GM18907 (cell line): ENCODE measurements around the gene DBT.
A peak's percentile ranks its signal among the peaks of the same experiment; 100 is the strongest.
"Not testable (repeated sequence)": the region's sequence is repeated elsewhere in the genome, so short reads cannot be mapped to it uniquely, and the experiment has no call there.

Experiments
- ATAC-seq: cut with Tn5 transposase; IDR thresholded peaks from one replicate; pipeline ENCODE4 v1.9.1; 2021; ENCODE audit warnings: mild to moderate bottlenecking, moderate library complexity; ENCODE audit not compliant: unreplicated experiment

The DBT gene

DNA sequence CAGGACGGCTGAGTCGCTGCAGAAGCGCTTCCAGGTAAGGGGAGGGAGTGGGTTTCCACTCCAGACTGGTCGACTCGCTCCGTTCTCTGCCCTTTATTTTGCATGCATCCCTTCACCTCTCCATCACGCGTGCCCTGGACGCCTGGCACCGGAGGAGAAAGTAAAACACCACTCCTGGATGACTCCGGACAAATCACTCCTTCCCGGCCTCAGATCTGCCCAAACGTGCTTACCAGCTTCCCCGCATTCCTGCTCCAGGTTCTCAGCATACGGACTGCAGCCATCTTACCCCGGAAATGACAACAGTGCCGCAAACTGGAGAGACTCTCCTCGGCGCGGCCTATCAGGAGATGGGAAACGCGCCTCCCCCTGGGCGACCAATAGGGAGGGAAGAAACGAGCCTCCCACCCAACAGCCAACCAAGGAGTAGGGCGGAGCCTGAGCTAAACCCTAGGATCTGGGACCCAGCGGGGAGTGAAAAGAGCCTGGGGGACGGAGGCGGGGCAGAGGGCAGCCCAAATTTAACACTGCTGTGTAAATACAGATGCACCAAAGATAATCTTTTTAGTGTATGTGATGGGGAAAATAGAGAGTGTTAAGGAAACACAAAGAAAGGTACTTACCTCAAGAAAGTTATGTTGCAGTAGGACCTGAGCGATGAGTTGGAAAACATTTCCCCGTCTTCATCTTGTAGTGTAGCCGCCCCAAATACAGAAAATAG, at the start of gene DBT:
DBT (minus strand) TSS at position 298 of the 721 bp plus-strand sequence; CDS start at position 284, 14 bp downstream.
- ATAC-seq, result peak; percentile 100

DNA sequence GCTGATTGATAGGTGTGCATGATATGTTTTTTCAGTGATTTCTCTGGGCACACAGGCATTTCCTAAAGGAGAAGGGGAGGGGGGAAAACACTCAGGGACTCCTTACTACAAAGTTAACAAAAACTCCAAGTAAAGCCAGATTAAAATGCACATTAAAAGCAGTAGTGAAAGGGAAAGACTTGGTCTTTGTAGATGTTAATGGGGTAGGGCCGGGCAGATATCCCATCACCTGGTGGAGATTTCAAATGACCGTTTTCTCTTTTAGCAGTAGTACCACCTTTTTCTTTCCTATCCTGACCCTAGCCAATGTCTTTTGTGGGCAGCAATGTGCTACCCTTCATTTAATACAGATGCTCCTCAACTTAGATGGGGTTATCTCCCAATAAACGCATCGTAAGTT, 48.9 kb upstream of the DBT start:
- ATAC-seq, result no peak

DNA sequence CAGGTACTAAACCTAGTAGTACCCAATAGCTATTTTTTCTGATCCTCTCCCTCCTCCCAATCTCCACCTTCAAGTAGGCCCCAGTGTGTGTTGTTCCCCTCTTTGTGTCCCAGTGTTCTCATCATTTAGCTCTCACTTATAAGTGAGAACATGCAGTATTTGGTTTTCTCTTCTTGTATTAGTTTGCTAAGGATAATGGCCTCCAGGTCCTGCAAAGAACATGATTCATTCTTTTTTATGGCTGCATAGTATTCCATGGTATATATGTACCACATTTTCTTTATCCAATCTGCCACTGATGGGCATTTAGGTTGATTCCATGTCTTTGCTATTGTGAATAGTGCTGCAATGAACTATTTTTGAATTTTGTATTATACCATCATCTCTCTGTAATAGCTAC, 47.4 kb upstream of the DBT start:
- ATAC-seq, result not testable (repeated sequence)

DNA sequence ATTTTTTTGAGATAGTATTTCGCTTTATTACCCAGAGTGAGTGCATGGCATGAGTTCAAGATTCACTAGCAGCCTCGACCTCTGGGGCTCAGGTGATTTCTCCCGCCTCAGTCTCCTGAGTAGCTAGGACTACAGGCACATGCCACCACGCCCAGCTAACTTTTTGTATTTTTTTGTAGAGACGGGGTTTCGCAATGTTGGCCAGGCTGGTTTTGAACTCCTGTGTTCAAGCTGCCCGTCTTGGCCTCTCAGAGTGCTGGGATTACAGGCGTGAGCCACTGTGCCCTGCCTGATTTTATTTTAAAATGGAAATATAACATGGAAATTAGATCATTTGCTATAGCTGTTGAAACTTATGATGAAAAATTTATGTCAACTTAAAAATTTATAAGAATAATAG, 46.5 kb upstream of the DBT start:
- ATAC-seq, result no peak

DNA sequence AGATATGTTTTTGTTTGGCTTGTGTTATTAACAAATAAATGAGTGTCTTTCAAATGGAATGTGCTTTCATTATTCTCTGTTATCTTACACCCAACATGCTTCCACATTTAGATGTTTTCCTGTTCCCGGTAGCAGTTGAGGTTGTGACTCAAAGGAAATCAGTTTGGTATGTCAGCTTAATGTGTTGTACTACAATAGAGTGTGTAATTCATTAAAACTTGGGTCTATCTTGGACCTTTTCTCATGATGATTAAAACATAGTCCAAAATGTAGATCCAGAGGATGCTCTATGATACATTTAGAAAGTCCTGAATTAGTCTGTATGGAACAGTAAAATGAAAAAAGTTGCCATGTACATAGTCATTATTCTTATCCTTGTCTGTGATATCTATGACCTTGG, 43.1 kb upstream of the DBT start:
- no peak for ATAC-seq

DNA sequence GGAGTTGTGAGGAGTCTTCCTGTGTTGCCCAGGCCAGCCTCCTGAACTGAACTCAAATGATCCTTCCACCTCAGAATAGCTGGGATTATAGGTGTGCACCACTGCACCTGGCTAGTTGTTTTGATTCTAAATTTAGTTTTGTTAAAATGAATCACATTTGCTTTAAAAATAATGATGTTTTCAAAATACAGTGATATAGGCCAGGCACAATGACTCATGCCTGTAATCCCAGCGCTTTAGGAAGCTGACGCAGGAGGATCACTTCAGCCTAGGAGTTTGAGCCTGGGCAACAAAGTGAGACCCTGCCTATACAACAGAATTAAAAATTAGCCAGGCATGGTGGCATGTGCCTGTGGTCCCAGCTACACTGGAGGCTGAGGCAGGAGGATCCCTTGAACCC, 40.7 kb upstream of the DBT start:
- no peak for ATAC-seq

DNA sequence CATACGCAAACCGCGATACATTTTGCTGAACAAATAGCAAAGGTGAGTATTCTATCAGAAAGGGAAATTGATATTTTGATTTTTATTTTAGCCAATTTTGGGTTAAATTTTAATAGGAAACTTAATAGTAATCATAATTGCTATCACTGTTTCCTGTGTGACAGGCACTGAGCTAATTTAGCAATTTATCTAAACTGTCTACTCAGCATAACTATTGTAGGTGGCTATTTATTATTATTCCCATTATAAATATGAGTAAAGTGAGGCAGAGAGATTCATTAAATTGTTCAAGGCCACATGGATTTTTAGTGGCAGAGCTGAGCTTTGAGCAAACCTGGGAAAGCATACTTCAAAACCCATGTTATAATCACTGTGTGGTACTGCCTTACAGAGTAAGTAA, 37.5 kb upstream of the DBT start:
- no peak for ATAC-seq

DNA sequence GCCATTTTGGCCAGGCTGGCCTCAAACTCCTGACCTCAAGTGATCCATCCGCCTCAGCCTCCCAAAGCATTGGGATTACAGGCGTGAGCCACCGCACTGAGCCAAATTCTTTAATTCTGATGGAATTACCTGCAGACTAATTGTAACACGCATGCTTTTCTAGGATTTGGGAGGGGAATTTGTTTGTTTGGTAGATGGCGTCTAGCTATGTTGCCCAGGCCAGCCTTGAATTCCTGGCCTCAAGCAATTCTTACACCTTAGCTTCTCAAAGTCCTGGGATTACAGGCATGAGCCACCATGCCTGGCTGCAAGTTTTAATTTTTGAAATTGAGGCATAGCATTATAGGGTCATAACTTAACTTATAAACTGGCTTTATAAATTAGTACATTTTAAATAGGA, 35.0 kb upstream of the DBT start:
- no peak for ATAC-seq

DNA sequence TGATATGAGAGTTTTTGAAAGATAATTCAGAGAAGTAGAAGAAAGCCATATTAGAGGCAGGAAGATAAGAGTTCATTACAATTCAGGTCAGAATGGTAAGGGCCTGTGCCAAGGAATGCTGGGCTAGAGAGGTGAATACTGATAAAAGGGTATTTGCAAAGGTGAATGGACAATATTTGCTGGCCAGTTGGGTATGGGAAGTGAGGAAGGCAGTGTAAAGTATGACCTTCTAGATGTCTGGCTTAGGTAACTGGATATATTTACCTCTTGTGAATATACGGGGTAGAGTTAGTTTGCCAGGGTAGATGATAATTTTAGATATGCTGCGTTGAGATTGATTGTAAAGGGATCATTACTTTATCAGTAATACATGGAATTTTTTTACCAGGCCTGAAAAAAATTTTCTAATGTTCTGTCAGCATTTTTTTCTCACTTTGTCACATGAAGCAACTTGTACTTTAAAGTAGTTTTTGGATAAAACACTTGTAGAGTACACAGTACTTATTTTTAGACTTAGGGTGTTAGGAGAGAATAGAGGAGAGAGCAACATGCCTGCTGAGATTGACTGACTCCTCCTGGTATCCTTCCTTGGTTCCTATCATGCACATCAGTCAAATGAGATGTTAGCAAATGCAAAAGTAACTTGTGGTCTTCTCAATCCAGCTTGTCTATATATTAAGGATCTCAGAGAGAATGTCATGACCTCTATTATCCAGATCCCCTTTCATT, 30.5 kb upstream of the DBT start:
- ATAC-seq, result no peak

DNA sequence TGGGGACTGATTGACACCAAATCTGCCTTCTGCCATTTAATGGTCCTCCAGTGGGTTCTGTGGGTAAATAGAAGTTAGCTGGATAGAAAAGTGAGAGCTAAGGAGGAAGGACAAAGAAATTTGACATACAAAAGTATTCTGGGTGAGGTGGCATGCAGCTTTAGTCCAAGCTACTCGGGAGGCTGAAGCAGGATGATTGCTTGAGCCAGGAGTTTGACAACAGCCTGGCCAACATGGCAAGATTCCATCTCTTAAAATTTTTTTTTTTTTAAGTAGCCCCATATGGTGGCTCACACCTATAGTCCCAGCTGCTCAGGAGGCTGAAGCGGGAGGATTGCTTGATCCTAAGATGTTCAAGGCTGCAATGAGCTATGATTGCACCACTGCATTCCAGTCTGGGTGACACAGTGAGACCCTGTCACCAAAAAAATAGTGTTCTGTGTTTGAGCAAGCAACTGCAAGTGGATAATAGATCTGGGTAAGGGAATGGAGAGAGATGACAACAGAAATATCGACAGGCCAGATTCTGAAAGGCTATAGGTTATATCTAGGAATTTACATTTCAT, 29.8 kb upstream of the DBT start:
- ATAC-seq, result no peak

DNA sequence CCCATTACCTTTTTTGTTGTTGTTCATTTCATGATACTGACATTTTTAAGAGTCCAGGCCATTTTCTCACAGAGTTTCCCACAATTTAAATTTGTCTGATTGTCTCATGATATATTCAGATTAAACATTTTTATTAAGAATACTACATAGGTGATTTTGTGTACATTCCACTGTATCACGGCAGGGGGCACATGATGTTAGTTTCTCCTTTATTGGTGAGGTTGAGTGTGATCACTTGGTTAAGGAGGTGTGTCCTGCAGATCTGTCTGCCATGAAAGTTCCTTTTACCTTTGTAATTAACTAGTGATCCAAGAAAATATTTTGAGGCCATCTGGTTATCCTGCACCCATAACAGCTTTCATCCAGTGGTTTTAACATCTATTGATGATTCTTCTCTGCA, 28.2 kb upstream of the DBT start:
- ATAC-seq, result no peak

DNA sequence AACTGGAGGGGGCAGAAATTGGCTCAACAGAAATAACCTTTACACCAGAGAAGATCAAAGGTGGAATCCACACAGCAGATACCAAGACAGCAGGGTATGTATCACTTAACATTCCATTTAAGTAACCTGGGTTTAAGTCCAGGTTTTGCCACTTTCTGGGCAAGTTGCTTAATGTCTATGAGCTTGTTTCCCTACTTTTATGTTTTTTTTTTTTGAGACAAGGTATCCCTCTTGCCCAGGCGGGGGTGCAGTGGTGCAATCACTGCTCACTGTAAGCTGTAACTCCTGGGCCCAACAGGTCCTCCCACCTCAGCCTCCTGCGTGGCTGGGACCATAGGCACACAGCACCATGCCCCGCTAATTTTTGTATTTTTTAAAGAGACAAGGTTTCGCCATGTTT, 18.6 kb upstream of the DBT start:
- ATAC-seq, result no peak

DNA sequence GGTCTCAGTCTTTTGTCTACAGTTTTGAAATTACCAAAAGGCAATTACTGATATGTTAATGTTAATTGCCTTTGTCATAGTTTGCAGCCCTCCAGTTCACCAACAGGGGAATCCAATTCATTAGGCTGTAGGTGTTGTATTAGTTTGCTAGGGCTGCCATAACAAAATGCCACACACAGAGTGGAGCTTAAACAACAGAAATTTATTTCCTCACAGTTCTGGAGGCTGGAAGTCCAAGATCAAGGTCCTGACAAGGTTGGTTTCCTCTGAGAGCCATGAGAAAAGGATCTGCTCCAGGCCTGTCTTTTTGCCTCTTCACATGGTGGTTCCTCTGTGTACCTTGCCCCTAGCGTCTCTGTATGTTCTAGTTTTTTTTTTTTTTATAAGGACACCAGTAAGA, 17.6 kb upstream of the DBT start:
- no peak for ATAC-seq

DNA sequence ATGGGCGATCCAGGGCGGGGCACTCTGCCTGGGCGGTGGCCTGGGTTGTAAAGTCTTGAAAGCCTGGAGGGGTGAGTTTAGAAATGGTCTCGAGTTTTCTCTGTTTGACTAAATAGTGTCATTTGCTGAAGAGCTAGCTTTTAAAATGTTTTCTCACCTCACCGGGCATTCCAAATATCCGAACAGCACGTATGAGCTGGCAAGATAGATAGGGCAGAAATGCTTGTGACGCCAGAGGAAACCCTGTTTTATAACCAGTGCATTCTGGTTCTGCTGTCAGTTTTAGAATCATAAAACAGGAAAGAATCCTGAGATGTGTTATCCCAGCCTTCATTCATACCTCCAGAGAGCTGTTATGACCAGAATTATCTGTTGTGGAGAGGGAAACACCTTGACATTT, 17.1 kb upstream of the DBT start:
- ATAC-seq, result peak; percentile 25

DNA sequence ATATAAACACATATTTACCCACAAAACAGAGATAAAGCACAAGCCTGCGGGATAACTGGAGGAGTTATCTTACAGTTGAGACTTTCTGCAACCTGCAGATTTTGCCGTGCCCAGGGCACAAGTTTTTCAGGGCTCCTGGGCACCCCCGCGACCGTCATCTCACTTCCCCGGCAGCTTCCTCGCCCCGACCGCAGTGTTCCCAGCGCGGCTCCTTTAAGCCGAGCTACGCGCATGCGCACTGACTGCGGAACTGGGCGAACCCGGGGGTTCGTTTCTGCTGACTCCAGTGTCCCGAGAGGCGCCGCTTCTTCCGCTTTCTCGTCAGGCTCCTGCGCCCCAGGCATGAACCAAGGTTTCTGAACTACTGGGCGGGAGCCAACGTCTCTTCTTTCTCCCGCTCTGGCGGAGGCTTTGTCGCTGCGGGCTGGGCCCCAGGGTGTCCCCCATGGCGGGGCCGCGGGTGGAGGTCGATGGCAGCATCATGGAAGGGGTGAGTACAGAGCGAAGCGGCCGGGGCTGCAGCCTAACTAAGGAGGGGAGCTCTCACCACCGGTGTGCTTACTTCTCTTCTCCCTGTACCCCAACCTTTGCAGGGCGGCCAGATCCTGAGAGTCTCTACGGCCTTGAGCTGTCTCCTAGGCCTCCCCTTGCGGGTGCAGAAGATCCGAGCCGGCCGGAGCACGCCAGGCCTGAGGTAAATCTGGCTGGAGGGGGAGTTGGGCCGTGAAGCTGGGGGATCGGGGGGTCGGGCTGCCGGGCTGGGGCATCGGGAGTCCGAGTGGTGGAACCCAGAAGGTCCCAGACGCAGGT, 16.5 kb upstream of the DBT start, which contains the start of gene RTCA:
RTCA (plus strand) TSS at position 286 of the 810 bp plus-strand sequence; CDS start at position 446, 160 bp downstream.
- peak; percentile 96 for ATAC-seq

DNA sequence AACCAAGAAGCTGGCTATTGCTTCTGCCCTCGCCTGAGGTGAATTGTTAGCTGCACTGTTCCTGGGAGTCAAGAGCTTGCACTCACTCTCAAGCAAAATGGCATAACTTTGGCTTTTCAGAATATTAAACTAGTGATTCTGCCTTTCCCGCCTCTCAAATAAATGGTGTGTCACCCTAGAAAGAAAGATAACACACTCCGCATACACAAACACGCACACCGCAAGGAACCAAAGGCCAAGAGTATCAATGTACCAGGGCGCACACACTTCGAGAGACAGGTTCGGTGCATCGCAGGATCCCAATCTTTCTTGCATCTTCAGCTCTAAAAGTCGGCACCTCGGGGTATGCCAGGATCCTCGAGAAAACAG, 15.9 kb upstream of the DBT start:
- ATAC-seq, result peak; percentile 40

DNA sequence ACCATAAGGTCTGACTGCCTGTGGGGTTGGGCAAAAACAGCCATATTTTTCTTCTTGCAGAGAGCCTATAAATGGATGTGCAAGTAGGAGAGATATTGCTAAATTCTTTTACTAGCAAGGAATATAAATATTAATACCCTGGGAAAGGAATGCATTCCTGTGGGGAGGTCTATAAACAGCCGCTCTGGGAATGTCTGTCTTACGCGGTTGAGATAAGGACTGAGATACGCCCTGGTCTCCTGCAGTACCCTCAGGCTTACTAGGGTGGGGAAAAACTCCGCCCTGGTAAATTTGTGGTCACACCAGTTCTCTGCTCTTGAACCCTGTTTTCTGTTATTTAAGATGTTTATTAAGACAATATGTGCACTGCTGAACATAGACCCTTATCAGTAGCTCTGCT, 14.4 kb upstream of the DBT start:
- ATAC-seq, result not testable (repeated sequence)

DNA sequence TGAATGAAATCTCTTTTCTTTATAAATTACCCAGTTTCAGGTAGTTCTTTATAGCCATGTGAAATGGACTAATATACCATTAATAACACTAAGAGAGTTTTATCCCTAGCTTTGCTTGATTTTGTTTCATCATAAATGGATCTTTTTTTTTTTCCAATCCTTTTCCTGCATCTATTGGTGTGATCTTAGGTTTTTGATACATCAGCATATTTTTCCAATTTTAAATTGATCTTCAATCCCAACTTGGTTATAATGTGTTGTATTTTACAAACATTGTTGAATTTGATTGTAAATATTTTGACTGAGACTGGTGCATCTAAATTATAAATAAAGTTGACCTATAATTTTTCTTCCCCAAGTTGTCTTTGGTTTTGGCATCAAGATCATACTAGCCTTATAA, 12.1 kb upstream of the DBT start:
- ATAC-seq, result no peak

DNA sequence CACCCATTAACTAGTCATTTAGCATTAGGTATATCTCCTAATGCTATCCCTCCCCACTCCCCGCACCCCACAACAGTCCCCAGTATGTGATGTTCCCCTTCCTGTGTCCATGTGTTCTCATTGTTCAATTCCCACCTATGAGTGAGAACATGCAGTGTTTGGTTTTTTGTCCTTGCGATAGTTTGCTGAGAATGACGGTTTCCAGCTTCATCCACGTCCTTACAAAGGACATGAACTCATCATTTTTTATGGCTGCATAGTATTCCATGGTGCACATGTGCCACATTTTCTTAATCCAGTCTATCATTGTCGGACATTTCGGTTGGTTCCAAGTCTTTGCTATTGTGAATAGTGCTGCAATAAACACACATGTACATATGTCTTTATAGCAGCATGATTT, 8.8 kb upstream of the DBT start:
- ATAC-seq, result not testable (repeated sequence)

DNA sequence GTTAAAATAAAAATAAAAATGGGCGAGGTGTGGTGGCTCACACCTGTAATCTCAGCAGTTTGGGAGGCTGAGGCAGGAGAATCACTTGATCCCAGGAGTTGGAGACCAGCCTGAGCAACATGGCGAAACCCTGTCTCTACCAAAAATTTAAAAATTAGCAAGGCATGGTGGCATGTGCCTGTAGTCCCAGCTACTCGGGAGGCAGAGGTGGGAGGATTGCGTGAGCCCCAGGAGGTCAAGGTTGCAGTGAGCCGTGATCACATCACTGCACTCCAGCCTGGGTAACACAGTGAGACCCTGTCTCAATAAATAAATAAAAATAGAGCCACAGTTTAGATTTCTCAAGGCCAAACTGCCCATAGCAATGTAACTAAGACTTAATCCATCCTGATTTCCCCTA, 6.6 kb upstream of the DBT start:
- not testable (repeated sequence) for ATAC-seq

DNA sequence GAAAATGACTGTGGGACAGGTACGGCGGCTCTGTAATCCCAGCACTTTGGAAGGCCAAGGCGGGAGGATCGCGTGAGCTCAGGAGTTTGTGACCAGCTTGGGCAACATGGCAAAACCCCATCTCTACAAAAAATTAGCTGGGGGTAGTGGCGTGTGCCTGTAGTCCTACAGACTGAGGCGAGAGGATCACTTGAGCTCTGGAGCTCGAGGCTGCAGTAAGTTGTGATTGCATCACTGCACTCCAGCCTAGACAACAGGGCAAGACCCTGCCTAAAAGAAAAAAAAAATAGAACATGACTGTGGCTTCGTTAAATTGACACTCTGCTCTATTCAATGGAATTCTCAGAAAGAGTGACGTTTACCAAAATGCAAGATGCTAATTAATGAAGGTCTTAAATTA, 3.9 kb upstream of the DBT start:
- ATAC-seq, result no peak
